ENCODE measurements around the gene CISD1.

- TF ChIP-seq CTCF (IDR thresholded peaks at IDR 0.05), result no peak
- no peak for TF ChIP-seq POLR2AphosphoS5 (IDR thresholded peaks at IDR 0.05)
Observed at GRCh38 chr10:58326967-58327381, 58.0 kb downstream of the CISD1 start.

All from breast epithelium (tissue), 3 donors.